Type B pancreatic cell (in vitro differentiated cells): Measurements from ENCODE around the gene APBA2. TPM values are rescaled to one million over a fixed set of nuclear protein-coding genes. Genes with fewer than 3 reads are reported as not detected.

Experiments used
- DNase-seq: peaks from one replicate; pipeline ENCODE4 v3.0.0; 2021; ENCODE audit warnings: mixed read lengths; ENCODE audit not compliant: unreplicated experiment; ENCODE audit errors: extremely low spot score
- H3K27ac Mint-ChIP-seq: 2 replicates; pipeline ENCODE4 v1.8.0; 2021; ENCODE audit warnings: mild to moderate bottlenecking, mixed read lengths
- H3K27me3 Mint-ChIP-seq: 2 replicates; pipeline ENCODE4 v1.8.0; 2021; ENCODE audit warnings: mixed read lengths
- H3K36me3 Mint-ChIP-seq: 2 replicates; pipeline ENCODE4 v1.8.0; 2021; ENCODE audit warnings: mixed read lengths
- H3K4me1 Mint-ChIP-seq: one replicate; pipeline ENCODE4 v1.8.0; 2021; ENCODE audit warnings: mixed read lengths; ENCODE audit not compliant: unreplicated experiment
- H3K4me3 Mint-ChIP-seq: 2 replicates; pipeline ENCODE4 v1.8.0; 2021; ENCODE audit warnings: mild to moderate bottlenecking, mixed read lengths
- H3K9me3 Mint-ChIP-seq: 2 replicates; pipeline ENCODE4 v1.8.0; 2021; ENCODE audit warnings: mixed read lengths
- total RNA-seq: library from RNA; stranded (reverse); gene quantifications from 2 replicates; pipeline ENCODE4 v1.2.1, GENCODE V29; 2021; ENCODE audit warnings: low replicate concordance
- TF ChIP-seq, protein P1 (sequence below): fragments of 200-600 bp; sonication (generic); conservative IDR thresholded peaks from 2 replicates; pipeline ENCODE4 v1.5.0; 2021; ENCODE audit warnings: antibody characterized with exemption, mild to moderate bottlenecking

Gene APBA2
- total RNA-seq, 1 donor from 2014 or later, result 33.3 TPM

DNA sequence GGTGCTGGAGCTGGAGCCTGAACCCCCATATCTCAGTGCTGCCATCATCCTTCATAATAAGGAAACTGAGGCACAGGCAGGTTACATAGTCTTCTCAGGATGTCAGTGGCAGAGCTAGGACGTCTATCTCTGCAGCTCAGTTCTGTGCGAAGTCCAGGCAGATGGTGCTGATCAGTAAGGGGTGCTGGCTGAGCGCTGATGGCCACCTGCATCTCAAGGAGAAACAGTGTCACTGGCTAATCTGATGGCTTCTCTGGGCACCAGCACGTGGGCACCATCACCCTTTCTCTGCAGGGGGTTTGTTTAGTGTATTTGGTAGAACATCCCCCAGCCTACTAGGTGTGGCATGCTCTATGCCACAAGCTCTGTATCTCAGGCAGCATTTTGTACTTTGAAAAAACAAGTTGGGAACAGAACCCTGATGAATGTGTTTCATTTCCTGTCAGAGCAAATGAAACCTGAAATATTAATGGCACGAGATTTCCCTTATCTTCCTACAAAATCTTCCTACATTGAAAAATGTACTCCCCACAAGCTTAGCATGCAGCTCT, 35.1 kb downstream of the APBA2 start:
- TF ChIP-seq, protein P1, sequence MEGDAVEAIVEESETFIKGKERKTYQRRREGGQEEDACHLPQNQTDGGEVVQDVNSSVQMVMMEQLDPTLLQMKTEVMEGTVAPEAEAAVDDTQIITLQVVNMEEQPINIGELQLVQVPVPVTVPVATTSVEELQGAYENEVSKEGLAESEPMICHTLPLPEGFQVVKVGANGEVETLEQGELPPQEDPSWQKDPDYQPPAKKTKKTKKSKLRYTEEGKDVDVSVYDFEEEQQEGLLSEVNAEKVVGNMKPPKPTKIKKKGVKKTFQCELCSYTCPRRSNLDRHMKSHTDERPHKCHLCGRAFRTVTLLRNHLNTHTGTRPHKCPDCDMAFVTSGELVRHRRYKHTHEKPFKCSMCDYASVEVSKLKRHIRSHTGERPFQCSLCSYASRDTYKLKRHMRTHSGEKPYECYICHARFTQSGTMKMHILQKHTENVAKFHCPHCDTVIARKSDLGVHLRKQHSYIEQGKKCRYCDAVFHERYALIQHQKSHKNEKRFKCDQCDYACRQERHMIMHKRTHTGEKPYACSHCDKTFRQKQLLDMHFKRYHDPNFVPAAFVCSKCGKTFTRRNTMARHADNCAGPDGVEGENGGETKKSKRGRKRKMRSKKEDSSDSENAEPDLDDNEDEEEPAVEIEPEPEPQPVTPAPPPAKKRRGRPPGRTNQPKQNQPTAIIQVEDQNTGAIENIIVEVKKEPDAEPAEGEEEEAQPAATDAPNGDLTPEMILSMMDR, result no peak
- no peaks in the 10 kb centered on the region for H3K27me3 Mint-ChIP-seq
- peaks cover 14% of the 10 kb centered on the region for H3K4me1 Mint-ChIP-seq
- no peak for DNase-seq
- H3K27ac Mint-ChIP-seq, result no peak overlapping the region
- H3K4me3 Mint-ChIP-seq, result no peak overlapping the region
- H3K36me3 Mint-ChIP-seq, result peaks cover 4% of the 10 kb centered on the region
- H3K9me3 Mint-ChIP-seq, result no peaks in the 10 kb centered on the region

DNA sequence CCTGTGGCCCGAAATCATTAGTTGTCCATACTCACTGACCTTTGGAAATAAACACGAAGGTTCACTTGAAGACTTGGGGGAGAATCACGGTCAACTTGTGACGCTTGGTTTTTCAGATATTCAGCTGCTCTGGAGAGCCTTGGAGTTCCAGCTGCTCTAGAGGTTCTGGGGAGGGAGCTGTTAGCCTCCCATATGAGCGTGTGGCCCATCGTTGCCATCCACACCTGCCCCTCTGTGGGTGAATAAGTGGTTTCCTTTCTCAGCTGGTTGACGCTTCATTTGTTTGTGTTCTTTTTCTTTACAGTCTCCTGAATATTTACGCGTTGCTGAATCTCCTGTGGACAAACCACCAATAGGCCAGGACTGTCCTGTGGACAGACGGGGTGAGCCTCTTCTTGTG, 35.6 kb downstream of the APBA2 start:
- H3K4me3 Mint-ChIP-seq, result no peak overlapping the region
- peaks cover 14% of the 10 kb centered on the region for H3K4me1 Mint-ChIP-seq
- TF ChIP-seq, protein P1, result no peak
- no peak overlapping the region for H3K27ac Mint-ChIP-seq
- H3K27me3 Mint-ChIP-seq, result no peaks in the 10 kb centered on the region
- H3K9me3 Mint-ChIP-seq, result no peaks in the 10 kb centered on the region
- peaks cover 4% of the 10 kb centered on the region for H3K36me3 Mint-ChIP-seq
- DNase-seq, result no peak

DNA sequence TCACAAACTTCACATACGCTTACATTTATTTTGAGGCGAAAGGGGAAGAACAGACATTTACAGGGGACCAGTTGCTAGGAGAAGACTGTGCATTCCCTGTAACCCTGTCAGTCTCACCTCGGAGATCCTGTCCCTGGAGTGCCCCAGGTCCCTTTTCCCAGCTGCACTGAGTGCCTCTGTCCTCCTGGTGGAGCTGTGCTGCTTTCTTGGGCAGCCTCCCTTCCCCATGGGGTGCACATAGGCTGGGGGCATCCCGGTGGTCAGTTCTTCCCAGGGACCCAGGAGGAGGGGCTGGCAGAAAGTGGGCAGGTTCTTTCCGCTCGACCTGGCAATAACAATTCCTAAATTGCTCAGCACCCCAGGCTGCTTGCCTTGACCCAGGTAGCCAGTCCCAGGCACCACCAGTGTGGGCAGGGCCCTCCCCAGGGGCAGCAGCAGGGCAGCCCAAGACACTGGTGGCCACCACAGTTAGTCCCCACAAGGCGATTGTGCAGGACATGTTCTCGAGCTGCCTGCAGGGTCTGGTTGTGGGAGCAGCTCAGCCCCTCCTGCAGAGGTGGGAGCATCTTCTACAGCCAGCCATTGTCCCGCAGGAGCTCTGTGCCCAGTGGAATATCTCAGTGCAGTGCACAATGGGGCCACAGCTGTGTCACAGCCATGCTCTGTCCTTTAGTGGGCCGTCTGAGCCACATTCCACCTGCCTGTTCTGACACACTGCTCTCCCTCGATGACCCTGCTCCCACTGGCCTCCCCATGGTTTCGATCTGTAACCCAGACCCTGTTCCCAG, 36.3 kb downstream of the APBA2 start:
- DNase-seq, result no peak
- H3K9me3 Mint-ChIP-seq, result no peaks in the 10 kb centered on the region
- H3K4me1 Mint-ChIP-seq, result peaks cover 9% of the 10 kb centered on the region
- H3K4me3 Mint-ChIP-seq, result no peak overlapping the region
- TF ChIP-seq, protein P1, result no peak
- no peak overlapping the region for H3K27ac Mint-ChIP-seq
- peaks cover 4% of the 10 kb centered on the region for H3K36me3 Mint-ChIP-seq
- no peaks in the 10 kb centered on the region for H3K27me3 Mint-ChIP-seq

DNA sequence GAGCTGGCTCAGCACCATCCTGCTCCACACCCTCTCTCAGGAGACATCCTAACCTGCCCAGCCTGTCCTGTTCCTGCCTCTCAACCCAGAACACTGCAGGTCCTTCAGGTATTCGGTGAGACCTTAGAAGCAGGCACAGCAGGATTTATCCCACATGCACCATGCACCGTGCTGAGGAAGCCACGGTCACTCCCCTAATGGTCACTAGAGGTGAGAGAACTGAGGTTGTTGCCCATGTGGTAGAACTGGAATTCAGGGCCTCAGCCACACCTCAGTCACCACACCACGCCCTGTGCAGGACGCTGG, 36.9 kb downstream of the APBA2 start:
- H3K4me1 Mint-ChIP-seq, result peaks cover 9% of the 10 kb centered on the region

DNA sequence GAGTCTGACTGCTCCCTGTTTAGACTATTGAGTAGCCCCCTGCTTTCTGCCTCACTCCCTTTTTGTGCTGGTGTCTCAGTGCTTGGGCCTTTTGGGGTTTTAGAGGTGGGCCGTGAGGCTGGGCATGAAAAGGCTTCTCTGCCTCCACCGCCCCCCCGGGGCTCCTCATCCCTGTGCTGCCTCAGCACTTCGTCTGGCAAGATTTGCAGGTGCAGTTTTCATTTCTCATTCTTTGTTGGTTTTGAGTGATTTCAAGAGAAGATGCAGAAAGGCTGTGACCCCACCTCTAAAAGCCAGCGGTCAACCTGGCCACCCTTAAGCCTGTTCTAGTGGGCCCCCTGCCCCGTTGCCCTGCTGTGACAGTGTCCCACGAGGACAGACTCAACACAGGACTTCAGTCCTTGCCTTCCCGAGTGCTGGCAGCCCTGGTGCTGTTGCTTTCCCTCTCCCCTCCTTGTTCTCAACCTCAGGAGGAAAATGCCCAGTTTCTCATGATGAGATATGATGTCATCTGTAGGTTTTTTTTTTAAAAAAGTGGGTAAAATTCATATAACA, 38.0 kb downstream of the APBA2 start:
- TF ChIP-seq, protein P1, result no peak

More for the DNA sequence above, 36.9 kb downstream of the APBA2 start:
- TF ChIP-seq, protein P1, result no peak
- no peaks in the 10 kb centered on the region for H3K9me3 Mint-ChIP-seq
- no peaks in the 10 kb centered on the region for H3K27me3 Mint-ChIP-seq
- no peak for DNase-seq
- peaks cover 4% of the 10 kb centered on the region for H3K36me3 Mint-ChIP-seq
- H3K27ac Mint-ChIP-seq, result no peak overlapping the region
- no peak overlapping the region for H3K4me3 Mint-ChIP-seq

More for the DNA sequence above, 38.0 kb downstream of the APBA2 start:
- H3K36me3 Mint-ChIP-seq, result peaks cover 8% of the 10 kb centered on the region
- no peak overlapping the region for H3K27ac Mint-ChIP-seq
- peaks cover 9% of the 10 kb centered on the region for H3K4me1 Mint-ChIP-seq
- DNase-seq, result no peak
- no peaks in the 10 kb centered on the region for H3K9me3 Mint-ChIP-seq
- no peak overlapping the region for H3K4me3 Mint-ChIP-seq
- no peaks in the 10 kb centered on the region for H3K27me3 Mint-ChIP-seq
